ENCODE results near the gene ZNF438.

GRCh38 chr10:30854656-30855055, 177.0 kb downstream of the ZNF438 start:
- TF ChIP-seq CTCF (IDR thresholded peaks at IDR 0.05) (no peak), POLR2A (IDR thresholded peaks at IDR 0.05) (no peak)
